ENCODE data around the gene ALPK1.
A peak's percentile ranks its signal among the peaks of the same experiment; 100 is the strongest.

ALPK1 gene

DNA sequence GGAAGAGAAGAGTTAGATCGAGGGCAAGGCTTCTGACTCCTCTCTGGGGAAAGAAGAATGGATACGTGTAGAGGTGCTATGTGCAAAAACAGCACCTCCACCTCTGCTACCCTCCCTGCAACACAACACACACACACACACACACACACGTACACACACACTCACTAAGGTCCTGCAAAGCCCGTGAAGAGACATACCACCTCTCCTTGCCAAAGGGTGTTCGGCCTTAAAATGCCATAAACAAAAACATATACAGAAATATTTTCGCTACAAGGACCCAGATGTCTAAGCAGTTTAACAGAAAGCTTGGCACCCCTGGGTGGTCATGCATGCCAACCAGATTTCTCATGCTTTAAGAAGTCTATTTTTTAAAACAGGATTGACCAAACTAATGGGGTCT lies 13.0 kb upstream of the ALPK1 start:
- DNase-seq (ENCODE audit: low read depth): peak; percentile 26
- peak overlapping the region; percentile 73 for H3K4me3 ChIP-seq (replicated peaks; ENCODE audit: low read depth, low read length)
- TF ChIP-seq, protein P1, sequence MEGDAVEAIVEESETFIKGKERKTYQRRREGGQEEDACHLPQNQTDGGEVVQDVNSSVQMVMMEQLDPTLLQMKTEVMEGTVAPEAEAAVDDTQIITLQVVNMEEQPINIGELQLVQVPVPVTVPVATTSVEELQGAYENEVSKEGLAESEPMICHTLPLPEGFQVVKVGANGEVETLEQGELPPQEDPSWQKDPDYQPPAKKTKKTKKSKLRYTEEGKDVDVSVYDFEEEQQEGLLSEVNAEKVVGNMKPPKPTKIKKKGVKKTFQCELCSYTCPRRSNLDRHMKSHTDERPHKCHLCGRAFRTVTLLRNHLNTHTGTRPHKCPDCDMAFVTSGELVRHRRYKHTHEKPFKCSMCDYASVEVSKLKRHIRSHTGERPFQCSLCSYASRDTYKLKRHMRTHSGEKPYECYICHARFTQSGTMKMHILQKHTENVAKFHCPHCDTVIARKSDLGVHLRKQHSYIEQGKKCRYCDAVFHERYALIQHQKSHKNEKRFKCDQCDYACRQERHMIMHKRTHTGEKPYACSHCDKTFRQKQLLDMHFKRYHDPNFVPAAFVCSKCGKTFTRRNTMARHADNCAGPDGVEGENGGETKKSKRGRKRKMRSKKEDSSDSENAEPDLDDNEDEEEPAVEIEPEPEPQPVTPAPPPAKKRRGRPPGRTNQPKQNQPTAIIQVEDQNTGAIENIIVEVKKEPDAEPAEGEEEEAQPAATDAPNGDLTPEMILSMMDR (IDR thresholded peaks at IDR 0.05; ENCODE audit: low read length, missing control alignments): no peak

DNA sequence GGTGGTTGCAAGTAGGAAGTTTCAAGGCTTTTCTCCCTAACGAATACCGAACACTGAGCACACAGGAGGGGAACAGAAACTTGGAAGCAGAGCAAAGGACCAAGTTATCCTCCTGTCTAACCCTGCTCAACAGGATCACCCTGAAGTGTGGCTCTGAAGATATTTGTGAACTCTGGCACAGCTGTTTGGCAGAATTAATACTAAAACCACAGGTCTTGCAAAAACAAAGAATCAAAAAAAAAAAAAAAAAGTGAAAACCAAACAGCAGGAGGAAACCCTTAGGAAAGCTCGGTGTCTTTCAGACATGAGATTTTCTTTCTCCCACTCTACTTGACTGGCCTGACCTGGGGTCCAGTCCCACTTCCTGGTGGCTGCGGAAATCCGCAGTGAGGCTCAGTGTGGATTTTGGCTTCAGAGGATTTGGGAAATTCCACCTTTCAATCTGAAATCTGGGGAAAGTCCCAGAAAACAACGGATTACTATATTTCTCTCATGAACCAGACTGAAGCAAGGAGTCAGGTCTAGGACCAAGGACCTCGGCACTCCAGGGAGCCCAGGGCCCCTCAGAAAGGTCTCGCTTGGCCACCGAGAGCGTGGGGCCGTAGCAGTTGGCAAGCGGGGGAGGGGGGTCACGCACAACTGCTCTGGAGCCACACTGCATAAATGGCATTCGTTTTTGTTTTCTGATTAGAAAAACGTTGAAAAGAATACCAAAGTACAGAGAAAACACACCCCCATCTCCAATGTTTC lies 12.3 kb upstream of the ALPK1 start:
- TF ChIP-seq, protein P1 (IDR thresholded peaks at IDR 0.05; ENCODE audit: low read length, missing control alignments): no peak
- peak; percentile 30 for DNase-seq (ENCODE audit: low read depth)
- H3K4me3 ChIP-seq (replicated peaks; ENCODE audit: low read depth, low read length): peak overlapping the region; percentile 73

DNA sequence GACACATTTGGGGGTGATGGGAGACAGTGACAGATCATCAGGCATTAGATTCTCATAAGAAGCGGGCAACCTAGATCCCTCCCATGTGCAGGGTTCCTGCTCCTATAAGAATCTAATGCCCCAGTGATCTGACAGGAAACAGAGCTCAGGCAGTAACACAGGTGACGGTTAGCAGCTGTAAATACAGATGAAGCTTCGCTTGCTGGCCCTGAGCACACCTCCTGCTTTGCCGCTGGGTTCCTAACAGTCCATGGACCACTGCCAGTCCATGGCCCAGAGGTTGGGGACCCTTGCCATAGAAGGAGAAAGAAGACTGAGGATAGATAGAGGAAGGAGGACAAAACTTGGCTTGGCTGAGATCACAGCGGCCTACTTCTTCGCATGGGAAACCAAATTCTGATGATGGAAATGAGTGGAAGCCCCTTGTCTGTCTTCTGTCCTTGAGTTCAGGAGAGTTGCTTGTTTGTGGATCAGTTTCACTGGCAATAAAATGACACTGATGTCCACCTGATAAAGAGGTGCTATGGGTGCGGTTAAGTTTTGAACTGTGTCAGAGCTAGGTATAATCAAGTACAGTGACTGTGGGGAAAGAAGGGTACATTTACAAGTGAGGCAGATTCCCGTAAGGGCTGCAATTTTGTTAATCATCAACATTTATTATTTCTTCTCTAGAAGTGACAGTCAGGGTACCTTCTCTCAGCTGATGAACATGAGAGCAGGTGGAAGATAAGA lies 9.7 kb upstream of the ALPK1 start:
- H3K4me3 ChIP-seq (replicated peaks; ENCODE audit: low read depth, low read length): no peak overlapping the region
- DNase-seq (ENCODE audit: low read depth): no peak
- TF ChIP-seq, protein P1 (IDR thresholded peaks at IDR 0.05; ENCODE audit: low read length, missing control alignments): no peak

DNA sequence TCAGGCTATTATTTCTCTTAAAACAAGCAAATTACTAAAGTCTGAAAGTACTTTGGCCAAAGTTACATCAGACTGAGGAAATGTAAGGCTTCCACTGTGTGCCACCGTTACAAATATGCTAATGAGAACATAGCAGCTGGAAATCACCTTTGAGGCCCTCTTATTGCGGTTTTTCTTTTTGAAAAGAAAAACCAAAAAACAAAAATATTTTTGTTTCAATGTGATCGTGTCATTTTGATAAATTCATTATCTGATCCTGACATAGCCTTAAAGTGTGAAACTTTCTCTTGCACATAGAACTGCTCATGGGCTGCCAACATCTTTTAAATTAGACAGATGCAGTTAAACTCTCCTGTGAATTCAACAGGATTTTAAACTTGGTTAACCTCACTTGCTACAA lies 8.7 kb upstream of the ALPK1 start:
- no peak for DNase-seq (ENCODE audit: low read depth)
- TF ChIP-seq, protein P1 (IDR thresholded peaks at IDR 0.05; ENCODE audit: low read length, missing control alignments): no peak
- no peak overlapping the region for H3K4me3 ChIP-seq (replicated peaks; ENCODE audit: low read depth, low read length)

DNA sequence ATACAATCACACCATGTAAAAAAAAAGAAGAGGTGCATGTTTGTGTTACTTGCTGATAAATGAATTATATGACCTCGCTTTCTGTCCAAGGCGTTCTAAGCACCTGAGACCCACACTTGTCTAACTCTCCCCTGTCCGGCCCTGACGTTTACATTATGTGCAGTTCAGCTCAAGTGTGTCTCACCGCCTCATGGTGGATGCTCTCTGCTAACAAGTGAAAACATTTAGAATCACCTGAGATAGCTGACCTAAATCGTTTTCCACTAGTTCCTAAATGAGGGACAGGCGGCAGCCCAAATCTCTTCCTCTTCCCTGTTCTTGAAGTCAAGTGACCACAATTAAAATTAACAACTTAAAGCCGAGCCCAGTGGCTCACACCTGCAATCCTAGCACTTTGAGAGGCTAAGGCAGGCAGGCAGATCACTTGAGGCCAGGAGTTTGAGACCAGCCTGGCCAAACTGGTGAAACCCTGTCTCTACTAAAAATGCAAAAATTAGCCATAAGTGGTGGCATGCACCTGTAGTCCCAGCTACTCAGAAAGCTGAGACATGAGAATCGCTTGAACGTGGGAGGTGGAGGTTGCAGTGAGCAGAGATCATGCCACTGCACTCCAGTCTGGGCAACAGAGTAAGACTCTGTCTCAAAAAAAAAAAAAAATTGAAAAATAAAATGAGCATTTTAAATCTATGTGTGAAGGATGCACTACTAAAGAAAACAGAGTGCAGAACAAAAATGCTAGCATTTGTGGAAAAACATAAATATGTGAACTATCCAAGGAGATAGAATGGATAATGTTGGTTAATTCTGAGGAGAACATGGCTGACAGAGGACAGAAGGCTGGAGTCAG lies 7.5 kb upstream of the ALPK1 start:
- no peak for DNase-seq (ENCODE audit: low read depth)
- TF ChIP-seq, protein P1 (IDR thresholded peaks at IDR 0.05; ENCODE audit: low read length, missing control alignments): no peak
- H3K4me3 ChIP-seq (replicated peaks; ENCODE audit: low read depth, low read length): no peak overlapping the region

DNA sequence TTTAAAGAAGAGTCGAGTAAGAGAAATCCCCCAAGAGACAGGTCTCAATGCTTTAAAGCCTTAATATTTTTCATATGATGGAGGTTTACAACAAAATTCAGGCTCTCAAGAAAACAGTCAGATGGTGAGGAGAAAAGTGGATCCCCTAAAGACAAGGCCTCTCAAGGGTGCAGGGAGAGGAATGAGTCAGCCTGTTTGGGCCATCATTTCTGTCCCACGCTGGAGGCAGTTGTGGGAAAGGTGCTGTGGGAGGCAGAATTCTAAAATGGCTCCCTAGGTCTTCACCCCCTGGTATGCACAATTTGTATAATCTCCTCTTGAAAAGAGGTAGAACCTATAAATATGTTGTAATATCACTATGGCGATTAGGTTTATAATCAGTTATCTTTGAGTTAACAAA lies 6.8 kb upstream of the ALPK1 start:
- no peak for DNase-seq (ENCODE audit: low read depth)
- TF ChIP-seq, protein P1 (IDR thresholded peaks at IDR 0.05; ENCODE audit: low read length, missing control alignments): no peak
- no peak overlapping the region for H3K4me3 ChIP-seq (replicated peaks; ENCODE audit: low read depth, low read length)
